Panc1 (cell line): ENCODE results near the gene NEO1.

Experiments
- CTCF ChIP-seq: fragments of 450-650 bp; IDR thresholded peaks from 2 replicates; pipeline ENCODE4 v1.5.1; 2017; ENCODE audit warnings: mild to moderate bottlenecking
- POLR2AphosphoS5 ChIP-seq: IDR thresholded peaks from 2 replicates; pipeline ENCODE4 v1.6.1; 2012; ENCODE audit warnings: mild to moderate bottlenecking, low read depth, low read length, moderate library complexity
- REST ChIP-seq, 2 experiments: IDR thresholded peaks; 2 replicates each; pipeline ENCODE4 v1.6.1; 2011 to 2012; ENCODE audit warnings: low read depth in 2 of 2, control low read depth in 1 of 2, low read length in 1 of 2, mild to moderate bottlenecking in 1 of 2, moderate library complexity in 1 of 2; ENCODE audit not compliant: insufficient read depth in 1 of 2
- TCF7L2 ChIP-seq: IDR thresholded peaks from 2 replicates; pipeline ENCODE4 v1.6.1; 2011; ENCODE audit warnings: mild to moderate bottlenecking, low read depth, low read length, inconsistent platforms

GRCh38 chr15:73284090-73284716, 231.9 kb downstream of the NEO1 start:
- TF ChIP-seq CTCF (peak; percentile 59; the same call in 1 of the 2 replicates), POLR2AphosphoS5 (no peak), REST (IDR thresholded peaks at IDR 0.05; ENCODE audit: insufficient read depth in 1 of 2, low read depth in 2 of 2, low read length in 1 of 2) (no peak), TCF7L2 (no peak)
